NCI-H2081 (cell line): Measurements from ENCODE around the gene NOS3.
"Not testable (repeated sequence)": the region's sequence is repeated elsewhere in the genome, so short reads cannot be mapped to it uniquely, and the experiment has no call there.

ENCODE experiments used
- DNase-seq, 2 experiments: peaks; one replicate each; lab custom pipeline; 2025; lab: John Stamatoyannopoulos, UW

The NOS3 gene

DNA sequence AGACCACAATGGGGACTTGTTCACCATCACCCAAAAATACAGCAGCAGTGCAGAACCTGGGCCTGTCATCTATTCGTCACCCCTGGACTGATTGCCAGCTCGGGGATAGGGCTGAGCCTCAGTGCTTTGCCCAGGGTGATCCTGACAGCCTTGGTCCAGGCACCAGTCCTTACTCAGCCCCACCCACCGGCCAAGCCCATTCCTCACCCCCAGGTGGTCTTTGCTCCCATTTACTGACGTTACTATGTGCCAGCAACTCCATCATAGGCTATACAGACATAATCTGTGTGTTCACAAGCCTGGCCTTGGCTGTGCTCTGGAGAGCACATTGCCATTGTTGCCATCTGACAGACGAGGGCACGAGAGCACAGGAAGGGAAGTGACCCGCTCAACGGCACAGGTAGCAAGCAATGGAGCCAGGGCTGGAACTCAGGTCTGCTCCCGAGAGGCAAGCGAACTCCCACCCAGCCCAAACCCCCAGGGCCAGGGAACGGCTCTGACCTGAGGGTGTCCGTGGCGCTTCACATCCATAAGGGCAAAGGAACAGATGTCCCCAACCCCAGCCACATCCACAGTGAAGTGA lies 26.6 kb downstream of the NOS3 start:
- DNase-seq: no peak

DNA sequence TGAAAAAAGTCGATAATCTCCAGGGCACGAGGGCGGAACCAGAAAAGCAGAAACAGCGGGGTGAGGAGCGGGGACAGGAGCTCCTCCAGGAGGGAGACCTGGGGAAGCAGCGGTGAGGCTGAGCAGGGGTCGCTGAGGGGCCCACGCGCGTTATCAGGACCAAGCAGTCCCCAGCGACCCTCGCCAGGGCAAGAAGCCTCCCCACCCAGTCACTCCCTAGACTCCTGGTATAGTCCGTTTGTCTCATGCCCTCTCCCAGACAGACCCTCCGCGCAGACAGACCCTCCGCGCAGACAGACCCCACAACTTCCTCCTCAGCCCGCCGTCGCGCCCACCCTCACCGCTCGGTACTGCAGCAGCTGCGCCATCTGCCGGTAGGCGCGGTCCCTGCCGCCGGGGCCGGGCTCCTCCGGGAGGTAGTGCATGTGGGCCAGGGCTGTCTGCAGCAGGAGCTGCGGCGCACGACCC lies 27.2 kb downstream of the NOS3 start:
- DNase-seq: peak; percentile 20 to 28

- no peak for DNase-seq
These were observed 27.8 kb downstream of the NOS3 start for GRCh38 chr7:151018421-151019129.

GRCh38 chr7:151019130-151019447 lies 28.3 kb downstream of the NOS3 start:
- no peak for DNase-seq

- DNase-seq: no peak
These were observed 29.4 kb downstream of the NOS3 start for GRCh38 chr7:151020231-151020630.

- DNase-seq: no peak
These were observed 32.4 kb downstream of the NOS3 start for GRCh38 chr7:151023232-151023631.

- no peak for DNase-seq
These were observed 33.7 kb downstream of the NOS3 start, which contains the start of gene ATG9B for GRCh38 chr7:151024435-151025056. Gene ATG9B (minus strand): TSS chr7:151024494. CDS start chr7:151024423, 71 bp downstream.

DNA sequence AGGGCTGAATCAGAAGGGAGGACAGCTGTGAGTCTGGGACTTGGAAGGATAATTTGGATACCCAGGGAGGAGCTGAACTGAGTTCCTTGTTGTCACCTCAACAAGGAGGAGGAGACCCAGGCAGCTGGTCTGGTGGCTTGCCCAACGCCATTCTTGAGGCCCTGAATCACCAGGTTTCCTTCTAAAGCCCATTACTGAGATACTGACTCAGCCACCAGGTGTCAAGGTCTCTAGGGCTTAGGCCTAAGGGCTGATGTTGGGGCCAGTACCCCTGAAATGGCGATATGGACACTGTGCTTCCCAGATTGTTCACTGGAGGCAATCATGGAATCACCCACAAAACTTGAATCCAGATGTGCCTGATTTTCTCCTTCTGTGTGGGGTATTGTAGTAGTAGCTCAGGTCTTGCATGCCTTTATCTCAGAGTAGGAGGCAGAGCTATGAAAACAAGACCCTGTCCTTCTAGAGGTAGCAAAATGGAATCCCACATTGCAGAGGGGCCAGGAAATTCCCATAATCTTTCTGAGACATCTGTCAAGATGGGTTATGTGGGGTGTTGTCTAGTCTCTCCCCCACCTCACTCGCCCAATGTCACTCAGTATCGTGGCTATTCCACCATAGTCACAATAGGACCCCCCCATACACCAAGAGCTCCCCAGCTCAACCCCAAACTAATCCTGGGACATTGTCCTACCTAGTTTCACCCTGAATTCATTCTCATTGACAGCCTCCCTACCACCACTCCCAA lies 35.3 kb downstream of the NOS3 start:
- no peak for DNase-seq

DNA sequence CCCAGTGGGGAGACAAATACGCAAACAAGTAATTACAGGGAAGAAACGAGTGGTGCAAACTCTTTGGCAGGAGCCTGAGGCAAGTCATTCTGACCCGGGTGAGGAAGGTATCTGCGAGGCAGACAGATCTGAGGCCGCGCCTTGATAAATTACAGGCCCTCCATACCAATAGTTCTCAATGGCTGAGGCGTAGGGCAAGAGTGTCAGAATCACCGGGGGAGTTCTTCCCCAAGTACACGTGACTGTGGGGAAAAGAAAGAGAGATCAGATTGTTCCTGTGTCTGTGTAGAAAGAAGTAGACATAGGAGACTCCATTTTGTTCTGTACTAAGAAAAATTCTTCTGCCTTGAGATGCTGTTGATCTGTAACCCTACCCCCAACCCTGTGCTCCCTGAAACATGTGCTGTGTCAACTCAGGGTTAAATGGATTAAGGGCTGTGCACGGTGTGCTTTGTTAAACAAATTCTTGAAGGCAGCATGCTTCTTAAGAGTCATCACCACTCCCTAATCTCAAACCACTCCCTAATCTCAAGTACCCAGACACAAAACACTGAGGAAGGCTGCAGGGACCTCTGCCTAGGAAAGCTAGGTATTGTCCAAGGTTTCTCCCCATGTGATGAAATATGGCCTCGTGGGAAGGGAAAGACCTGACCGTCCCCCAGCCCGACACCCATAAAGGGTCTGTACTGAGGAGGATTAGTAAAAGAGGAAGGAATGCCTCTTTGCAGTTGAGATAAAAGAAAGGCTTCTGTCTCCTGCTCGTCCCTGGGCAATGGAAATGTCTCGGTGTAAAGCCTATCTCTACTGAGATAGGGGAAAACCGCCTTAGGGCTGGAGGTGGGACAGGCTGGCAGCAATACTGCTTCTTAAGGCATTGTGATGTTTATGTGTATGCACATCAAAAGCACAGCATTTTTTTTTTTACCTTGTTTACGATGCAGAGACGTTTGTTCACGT lies 36.2 kb downstream of the NOS3 start:
- DNase-seq: not testable (repeated sequence)

DNA sequence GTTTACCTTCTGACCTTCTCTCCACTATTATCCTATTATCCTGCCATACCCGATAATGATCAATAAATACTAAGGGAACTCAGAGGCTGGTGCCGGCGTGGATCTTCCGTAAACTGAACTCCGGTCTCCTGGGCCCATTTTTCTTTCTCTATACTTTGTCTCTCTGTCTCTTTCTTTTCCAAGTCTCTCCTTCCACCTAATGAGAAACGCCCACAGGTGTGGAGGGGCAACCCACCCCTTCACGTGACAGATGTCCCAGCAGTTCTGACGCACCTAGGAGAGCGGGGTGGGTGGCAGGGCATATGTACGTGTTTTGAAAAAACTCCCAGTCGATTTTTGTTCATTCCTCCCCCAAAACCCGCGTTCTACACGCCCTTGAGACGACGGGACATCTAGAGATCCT lies 36.9 kb downstream of the NOS3 start:
- not testable (repeated sequence) for DNase-seq

- peak; percentile 99 to 100 for DNase-seq
These were observed 37.5 kb downstream of the NOS3 start, which contains the start of gene ABCB8 for GRCh38 chr7:151028131-151028947. Gene ABCB8 (plus strand): TSS chr7:151028450. CDS start chr7:151028516, 66 bp downstream.

DNA sequence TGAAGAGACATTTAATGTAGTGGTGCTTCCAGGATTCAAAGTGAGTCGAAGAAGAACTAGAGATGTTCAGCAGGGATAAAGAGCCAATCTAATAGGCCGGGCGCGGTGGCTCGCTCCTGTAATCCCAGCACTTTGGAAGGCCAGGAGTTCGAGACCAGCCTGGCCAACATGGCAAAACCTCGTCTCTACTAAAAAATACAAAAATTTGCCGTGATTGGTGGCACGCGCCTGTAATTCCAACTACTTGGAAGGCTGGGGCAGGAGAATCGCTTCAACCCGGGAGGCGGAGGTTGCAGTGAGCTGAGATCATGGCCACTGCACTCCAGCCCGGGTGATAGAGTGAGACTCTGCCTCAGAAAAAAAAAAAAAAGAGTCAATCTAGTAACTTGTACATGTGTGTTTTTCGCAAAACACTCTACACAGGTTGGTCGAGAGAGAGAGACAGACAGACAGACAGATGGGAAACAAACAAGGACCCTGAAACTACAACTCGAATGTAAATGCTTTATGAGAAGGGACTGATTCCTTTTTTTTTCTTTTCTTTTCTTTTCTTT lies 38.2 kb downstream of the NOS3 start:
- no peak for DNase-seq

- no peak for DNase-seq
These were observed 40.2 kb downstream of the NOS3 start for GRCh38 chr7:151031011-151031410.

DNA sequence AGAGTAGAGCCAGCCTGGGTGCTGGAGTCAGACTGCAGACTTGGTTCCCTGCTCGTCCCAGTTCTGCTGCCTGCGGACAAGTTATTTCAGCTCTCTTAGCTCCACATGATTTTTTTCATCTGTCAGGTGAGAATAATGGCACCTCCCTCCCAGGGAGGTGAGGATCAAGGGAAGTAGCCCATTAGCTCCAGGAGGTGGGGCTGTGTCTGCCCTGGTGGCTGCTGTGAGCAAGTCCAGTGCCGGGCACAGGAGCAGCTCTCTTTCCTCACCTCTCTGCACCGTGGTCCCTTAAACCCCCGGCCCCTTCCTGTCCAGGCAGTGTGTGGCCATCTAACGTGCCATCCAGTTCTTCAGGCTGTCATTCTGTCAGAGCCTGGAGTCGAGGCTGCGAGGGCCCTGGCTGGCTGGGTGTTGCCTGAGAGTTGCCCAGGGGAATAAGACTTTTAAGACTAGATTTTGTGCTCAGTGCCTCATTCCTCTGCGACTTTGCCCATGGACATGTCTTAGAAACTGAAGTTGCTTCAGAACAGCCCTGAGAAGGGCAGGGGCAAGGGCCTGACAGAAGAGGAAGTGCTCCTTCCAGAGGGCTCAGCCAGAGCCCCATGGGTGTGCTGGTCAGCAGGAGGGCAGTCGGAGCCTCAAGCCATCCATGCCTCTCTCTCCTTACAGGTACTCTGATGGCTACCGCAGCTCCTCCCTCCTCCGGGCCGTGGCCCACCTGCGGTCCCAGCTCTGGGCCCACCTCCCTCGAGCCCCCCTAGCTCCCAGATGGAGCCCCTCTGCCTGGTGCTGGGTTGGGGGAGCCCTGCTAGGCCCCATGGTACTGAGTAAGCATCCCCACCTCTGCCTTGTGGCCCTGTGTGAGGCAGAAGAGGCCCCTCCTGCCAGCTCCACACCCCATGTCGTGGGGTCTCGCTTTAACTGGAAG lies 42.4 kb downstream of the NOS3 start:
- DNase-seq: no peak

DNA sequence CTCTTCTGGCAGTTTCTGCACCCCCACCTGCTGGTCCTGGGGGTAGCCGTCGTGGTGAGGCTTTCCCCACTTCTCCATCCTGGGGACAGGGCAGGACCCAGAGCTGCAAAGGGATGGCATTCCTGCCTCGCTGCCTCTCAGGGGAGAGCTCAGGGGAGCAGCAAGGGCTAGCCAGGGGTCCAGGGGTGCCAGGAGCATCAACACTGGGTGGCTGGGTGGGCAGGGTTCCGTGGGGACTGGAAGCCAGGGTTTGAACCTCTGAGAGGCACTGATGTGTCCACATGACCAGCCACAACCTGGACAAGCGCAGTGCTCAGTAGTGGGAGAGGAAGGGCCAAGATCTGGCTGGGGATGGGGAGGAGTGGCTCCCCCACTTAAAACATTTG lies 43.0 kb downstream of the NOS3 start:
- no peak for DNase-seq

DNA sequence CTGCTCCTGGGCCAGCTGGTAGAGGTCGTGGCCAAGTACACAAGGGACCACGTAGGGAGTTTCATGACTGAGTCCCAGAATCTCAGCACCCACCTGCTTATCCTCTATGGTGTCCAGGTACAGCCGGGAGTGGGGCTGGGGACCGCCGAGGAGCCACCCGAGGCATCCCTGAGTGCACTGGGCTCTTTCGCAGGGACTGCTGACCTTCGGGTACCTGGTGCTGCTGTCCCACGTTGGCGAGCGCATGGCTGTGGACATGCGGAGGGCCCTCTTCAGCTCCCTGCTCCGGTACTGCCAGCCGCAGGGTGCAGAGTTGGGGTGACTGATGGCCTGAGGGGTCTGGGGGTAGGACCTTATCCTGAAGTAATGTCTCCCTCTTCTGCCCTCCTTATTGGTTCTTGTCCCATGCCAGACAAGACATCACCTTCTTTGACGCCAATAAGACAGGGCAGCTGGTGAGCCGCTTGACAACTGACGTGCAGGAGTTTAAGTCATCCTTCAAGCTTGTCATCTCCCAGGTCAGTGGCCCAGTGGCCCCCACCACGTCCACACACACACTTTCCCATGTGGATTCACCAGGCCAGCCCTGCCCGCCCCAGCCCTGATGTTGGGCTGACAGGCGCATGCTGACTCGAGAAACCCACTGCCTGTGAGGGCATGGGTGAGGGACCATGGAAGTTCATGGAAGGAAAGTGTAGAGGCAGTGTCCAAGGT lies 43.7 kb downstream of the NOS3 start:
- DNase-seq: no peak

DNA sequence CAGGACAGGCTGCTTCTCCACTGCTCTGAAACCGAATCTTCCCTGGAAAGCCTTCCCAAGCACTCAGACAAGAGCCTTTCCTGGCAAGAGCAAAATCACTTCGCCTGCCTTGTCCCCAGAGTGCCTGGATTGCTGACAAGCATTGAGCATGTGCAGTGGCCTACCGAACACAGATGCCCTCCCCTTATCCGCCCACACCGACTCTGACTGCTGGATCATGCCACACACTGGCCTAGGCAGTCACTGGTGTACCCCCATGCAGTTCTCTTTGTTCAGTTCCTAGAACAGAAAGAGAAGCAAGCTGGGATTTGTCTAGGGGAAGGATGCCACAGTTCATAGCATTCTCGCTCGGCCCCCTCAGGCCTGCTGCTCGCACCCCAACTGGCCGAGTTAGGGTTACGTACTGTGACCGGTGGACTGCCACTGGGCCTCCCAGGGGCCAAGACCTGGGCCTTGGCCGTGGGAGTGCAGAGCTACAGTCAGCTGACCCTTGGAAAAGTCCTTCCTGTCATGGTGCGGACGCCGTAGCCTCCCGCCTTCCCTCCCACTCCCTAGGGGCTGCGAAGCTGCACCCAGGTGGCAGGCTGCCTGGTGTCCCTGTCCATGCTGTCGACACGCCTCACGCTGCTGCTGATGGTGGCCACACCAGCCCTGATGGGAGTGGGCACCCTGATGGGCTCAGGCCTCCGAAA lies 44.4 kb downstream of the NOS3 start:
- no peak for DNase-seq

GRCh38 chr7:151035902-151036301 lies 45.1 kb downstream of the NOS3 start:
- no peak for DNase-seq
